Measurements from ENCODE around the gene SPTA1.
"Not testable (repeated sequence)": the region's sequence is repeated elsewhere in the genome, so short reads cannot be mapped to it uniquely, and the experiment has no call there.

The SPTA1 gene

GRCh38 chr1:158700552-158700951 is 14.0 kb upstream of the SPTA1 start, which contains the start of gene OR6K2:
TSS of gene OR6K2 (minus strand) at chr1:158700652. CDS start at chr1:158700652, 0 bp downstream.
- no peak for TF ChIP-seq ZFX (IDR thresholded peaks at IDR 0.05; ENCODE audit: borderline replicate concordance)
- TF ChIP-seq CTCF (IDR thresholded peaks at IDR 0.05): no peak
- no peak within 1 kb of the TSS for H3K27ac ChIP-seq

- no peak for TF ChIP-seq ZFX (IDR thresholded peaks at IDR 0.05; ENCODE audit: borderline replicate concordance)
- H3K27ac ChIP-seq: no peak overlapping the region
Measured at GRCh38 chr1:158694596-158694995, 8.1 kb upstream of the SPTA1 start.

- no peak overlapping the region for H3K27ac ChIP-seq
- TF ChIP-seq CTCF (IDR thresholded peaks at IDR 0.05) (no peak), ZFX (IDR thresholded peaks at IDR 0.05; ENCODE audit: borderline replicate concordance) (no peak)
Measured at GRCh38 chr1:158692356-158692755, 5.8 kb upstream of the SPTA1 start.

- TF ChIP-seq ZFX (IDR thresholded peaks at IDR 0.05; ENCODE audit: borderline replicate concordance) (no peak), CTCF (IDR thresholded peaks at IDR 0.05) (no peak)
- no peak overlapping the region for H3K27ac ChIP-seq
Measured at GRCh38 chr1:158691907-158692306, 5.4 kb upstream of the SPTA1 start.

- H3K27ac ChIP-seq: not testable (repeated sequence)
Measured at GRCh38 chr1:158691149-158691548, 4.6 kb upstream of the SPTA1 start.

- TF ChIP-seq CTCF (IDR thresholded peaks at IDR 0.05) (no peak), ZFX (IDR thresholded peaks at IDR 0.05; ENCODE audit: borderline replicate concordance) (no peak)
- H3K27ac ChIP-seq: no peak overlapping the region
Measured at GRCh38 chr1:158689875-158690274, 3.4 kb upstream of the SPTA1 start.

GRCh38 chr1:158689110-158689509 is 2.6 kb upstream of the SPTA1 start:
- TF ChIP-seq ZFX (IDR thresholded peaks at IDR 0.05; ENCODE audit: borderline replicate concordance): no peak
- TF ChIP-seq CTCF (IDR thresholded peaks at IDR 0.05): no peak

GRCh38 chr1:158688343-158688742 is 1.8 kb upstream of the SPTA1 start:
- H3K27ac ChIP-seq: not testable (repeated sequence)

More at GRCh38 chr1:158689110-158689509, 2.6 kb upstream of the SPTA1 start:
- H3K27ac ChIP-seq: no peak overlapping the region

- no peak overlapping the region for H3K27ac ChIP-seq
- no peak for TF ChIP-seq CTCF (IDR thresholded peaks at IDR 0.05)
- no peak for TF ChIP-seq ZFX (IDR thresholded peaks at IDR 0.05; ENCODE audit: borderline replicate concordance)
Measured at GRCh38 chr1:158687037-158687436, 522 bp upstream of the SPTA1 start.

All from 22Rv1 (cell line).